Activated CD4-positive, alpha-beta memory T cell treated with anti-CD3 and anti-CD28 coated beads for 36 hours (primary cell): ENCODE data around the gene INPP4A. TPM values are rescaled to one million over a fixed set of nuclear protein-coding genes. Genes with fewer than 3 reads are reported as not detected.
"Not testable (repeated sequence)": the region's sequence is repeated elsewhere in the genome, so short reads cannot be mapped to it uniquely, and the experiment has no call there.

Source experiments
- CTCF ChIA-PET: fragments of 350-600 bp; sonication (Branson Sonifier 250); formaldehyde crosslinking; loops from one replicate; lab custom pipeline; 2021; ENCODE audit warnings: antibody characterized with exemption, inconsistent platforms; lab: Charles Lee
- POLR2A ChIA-PET: fragments of 350-600 bp; sonication (Branson Sonifier 250); formaldehyde crosslinking; loops from one replicate; lab custom pipeline; 2021; ENCODE audit warnings: antibody characterized with exemption; lab: Charles Lee
- DNase-seq: peaks from one replicate; pipeline ENCODE4 v3.0.0-alpha.2; 2020
- H3K27ac Mint-ChIP-seq: one replicate; pipeline ENCODE4 v1.8.0; 2021; ENCODE audit warnings: mixed read lengths
- H3K27me3 Mint-ChIP-seq: one replicate; pipeline ENCODE4 v1.8.0; 2021; ENCODE audit warnings: mixed read lengths
- H3K36me3 Mint-ChIP-seq: one replicate; pipeline ENCODE4 v1.8.0; 2021; ENCODE audit warnings: mixed read lengths
- H3K4me1 Mint-ChIP-seq: one replicate; pipeline ENCODE4 v1.8.0; 2021; ENCODE audit warnings: low read depth, mixed read lengths
- H3K4me3 Mint-ChIP-seq: one replicate; pipeline ENCODE4 v1.8.0; 2021; ENCODE audit warnings: mild to moderate bottlenecking, mixed read lengths
- H3K9me3 Mint-ChIP-seq: one replicate; pipeline ENCODE4 v1.8.0; 2021; ENCODE audit warnings: mixed read lengths
- intact Hi-C: fragments of 100-400 bp; cut with micrococcal nuclease; formaldehyde crosslinking; loops from one replicate; pipeline ENCODE4 v1.15.1; 2023
- total RNA-seq, 2 experiments: library from RNA; stranded (reverse); gene quantifications; one replicate each; pipeline ENCODE4 v1.2.3, GENCODE V29; 2021

The INPP4A gene
- total RNA-seq, 2 experiments from 2014 or later: 40.7 to 42.0 TPM

GRCh38 chr2:98585386-98585785, 140.7 kb downstream of the INPP4A start:
- Mint-ChIP-seq H3K27ac (no peak overlapping the region), H3K4me1 (no peaks in the 10 kb centered on the region), H3K36me3 (peaks cover 13% of the 10 kb centered on the region), H3K27me3 (no peaks in the 10 kb centered on the region), H3K4me3 (no peak overlapping the region), H3K9me3 (no peaks in the 10 kb centered on the region)
- no peak for DNase-seq
- intact Hi-C loops: no loop called here
- ChIA-PET POLR2A (interaction anchor here (0.6 kb wide), 1 partner anchor 825 kb away, joined by 3 read pairs; no protein-coding TSS in a partner anchor), CTCF (interaction anchor here (0.6 to 2.8 kb wide), 5 partner anchors 12 to 847 kb away, joined by 3 to 11 read pairs (median 3); no protein-coding TSS in a partner anchor)

- ChIA-PET CTCF (interaction anchor here (2.8 kb wide), 1 partner anchor 18 kb away, joined by 11 read pairs; no protein-coding TSS in a partner anchor), POLR2A (no interaction called here)
- Mint-ChIP-seq H3K4me1 (no peaks in the 10 kb centered on the region), H3K27me3 (no peaks in the 10 kb centered on the region), H3K27ac (no peak overlapping the region), H3K36me3 (peaks cover 15% of the 10 kb centered on the region), H3K9me3 (no peaks in the 10 kb centered on the region), H3K4me3 (no peak overlapping the region)
- DNase-seq: no peak
- intact Hi-C loops: no loop called here
Observed at GRCh38 chr2:98586551-98587140, 142.0 kb downstream of the INPP4A start.

- peaks cover 24% of the 10 kb centered on the region for H3K36me3 Mint-ChIP-seq
- POLR2A ChIA-PET: no interaction called here
- intact Hi-C loops: no loop called here
- H3K4me1 Mint-ChIP-seq: no peaks in the 10 kb centered on the region
- no peak for DNase-seq
- H3K27me3 Mint-ChIP-seq: no peaks in the 10 kb centered on the region
- no peak overlapping the region for H3K4me3 Mint-ChIP-seq
- H3K27ac Mint-ChIP-seq: no peak overlapping the region
- peaks cover 5% of the 10 kb centered on the region for H3K9me3 Mint-ChIP-seq
- CTCF ChIA-PET: interaction anchor here (1.8 kb wide), 1 partner anchor 20 kb away, joined by 6 read pairs; no protein-coding TSS in a partner anchor
Observed at GRCh38 chr2:98588880-98589431, 144.3 kb downstream of the INPP4A start.

- no peak overlapping the region for H3K4me3 Mint-ChIP-seq
- H3K9me3 Mint-ChIP-seq: peaks cover 7% of the 10 kb centered on the region
- ChIA-PET POLR2A (no interaction called here), CTCF (interaction anchor here (1.8 kb wide), 1 partner anchor 21 kb away, joined by 6 read pairs; no protein-coding TSS in a partner anchor)
- no peaks in the 10 kb centered on the region for H3K4me1 Mint-ChIP-seq
- no peak overlapping the region for H3K27ac Mint-ChIP-seq
- DNase-seq: no peak
- H3K36me3 Mint-ChIP-seq: peaks cover 28% of the 10 kb centered on the region
- no peaks in the 10 kb centered on the region for H3K27me3 Mint-ChIP-seq
- intact Hi-C loops: no loop called here
Observed at GRCh38 chr2:98589489-98589888, 144.8 kb downstream of the INPP4A start.

- H3K27ac Mint-ChIP-seq: no peak overlapping the region
- H3K9me3 Mint-ChIP-seq: peaks cover 9% of the 10 kb centered on the region
- H3K27me3 Mint-ChIP-seq: no peaks in the 10 kb centered on the region
- ChIA-PET CTCF (interaction anchor here (2.7 kb wide), 1 partner anchor 24 kb away, joined by 9 read pairs; no protein-coding TSS in a partner anchor), POLR2A (no interaction called here)
- intact Hi-C loops: no loop called here
- no peaks in the 10 kb centered on the region for H3K4me1 Mint-ChIP-seq
- DNase-seq: no peak
- no peak overlapping the region for H3K4me3 Mint-ChIP-seq
- H3K36me3 Mint-ChIP-seq: peaks cover 33% of the 10 kb centered on the region
Observed at GRCh38 chr2:98592565-98592964, 147.9 kb downstream of the INPP4A start.

- H3K4me3 Mint-ChIP-seq, H3K9me3 Mint-ChIP-seq, CTCF ChIA-PET, H3K4me1 Mint-ChIP-seq, intact Hi-C loops, POLR2A ChIA-PET, H3K27ac Mint-ChIP-seq, H3K27me3 Mint-ChIP-seq, DNase-seq: not testable (repeated sequence)
- H3K36me3 Mint-ChIP-seq: peaks cover 38% of the 10 kb centered on the region
Observed at GRCh38 chr2:98594665-98595064, 150.0 kb downstream of the INPP4A start.

GRCh38 chr2:98598781-98599428, 154.2 kb downstream of the INPP4A start:
- DNase-seq: no peak
- Mint-ChIP-seq H3K9me3 (peaks cover 4% of the 10 kb centered on the region), H3K4me1 (peaks cover 5% of the 10 kb centered on the region), H3K4me3 (no peak overlapping the region), H3K27ac (peak overlapping the region; percentile 15), H3K27me3 (no peaks in the 10 kb centered on the region), H3K36me3 (peaks cover 32% of the 10 kb centered on the region)
- intact Hi-C loops: no loop called here
- CTCF ChIA-PET: interaction anchor here (0.6 kb wide), 1 partner anchor 43 kb away, joined by 5 read pairs; no protein-coding TSS in a partner anchor
- POLR2A ChIA-PET: no interaction called here

GRCh38 chr2:98601532-98602132, 157.0 kb downstream of the INPP4A start:
- H3K27me3 Mint-ChIP-seq: no peaks in the 10 kb centered on the region
- H3K36me3 Mint-ChIP-seq: peaks cover 20% of the 10 kb centered on the region
- no peaks in the 10 kb centered on the region for H3K9me3 Mint-ChIP-seq
- DNase-seq: no peak
- H3K4me1 Mint-ChIP-seq: peaks cover 29% of the 10 kb centered on the region
- CTCF ChIA-PET: interaction anchor here (0.6 to 2.1 kb wide), 3 partner anchors 33 to 189 kb away, joined by 3 to 14 read pairs (median 4); no protein-coding TSS in a partner anchor
- no peak overlapping the region for H3K27ac Mint-ChIP-seq
- H3K4me3 Mint-ChIP-seq: no peak overlapping the region
- POLR2A ChIA-PET: interaction anchor here (0.7 kb wide), 1 partner anchor 195 kb away, joined by 3 read pairs; no protein-coding TSS in a partner anchor
- intact Hi-C loops: loop anchor here (1.0 kb wide), 2 partner anchors 32 to 188 kb away; no protein-coding TSS in a partner anchor

- Mint-ChIP-seq H3K27me3 (no peaks in the 10 kb centered on the region), H3K4me1 (peaks cover 40% of the 10 kb centered on the region), H3K4me3 (no peak overlapping the region), H3K36me3 (peaks cover 11% of the 10 kb centered on the region), H3K9me3 (no peaks in the 10 kb centered on the region), H3K27ac (peak overlapping the region; percentile 53)
- DNase-seq: no peak
- intact Hi-C loops: no loop called here
- POLR2A ChIA-PET: no interaction called here
- CTCF ChIA-PET: interaction anchor here (0.9 to 1.6 kb wide), 4 partner anchors 10 to 192 kb away, joined by 3 to 10 read pairs (median 3); no protein-coding TSS in a partner anchor
Observed at GRCh38 chr2:98604547-98604946, 159.9 kb downstream of the INPP4A start.

- ChIA-PET POLR2A (no interaction called here), CTCF (interaction anchor here (0.9 to 1.6 kb wide), 4 partner anchors 10 to 192 kb away, joined by 3 to 10 read pairs (median 4); no protein-coding TSS in a partner anchor)
- Mint-ChIP-seq H3K27me3 (no peaks in the 10 kb centered on the region), H3K4me1 (peaks cover 45% of the 10 kb centered on the region), H3K9me3 (no peaks in the 10 kb centered on the region), H3K4me3 (no peak overlapping the region), H3K36me3 (peaks cover 11% of the 10 kb centered on the region), H3K27ac (peak overlapping the region; percentile 53)
- intact Hi-C loops: no loop called here
- no peak for DNase-seq
Observed at GRCh38 chr2:98605076-98605475, 160.4 kb downstream of the INPP4A start.

- H3K9me3 Mint-ChIP-seq: no peaks in the 10 kb centered on the region
- peaks cover 22% of the 10 kb centered on the region for H3K36me3 Mint-ChIP-seq
- no peak overlapping the region for H3K4me3 Mint-ChIP-seq
- no peak for DNase-seq
- H3K27ac Mint-ChIP-seq: peak overlapping the region; percentile 35
- intact Hi-C loops: no loop called here
- ChIA-PET POLR2A (no interaction called here), CTCF (interaction anchor here (0.8 to 2.1 kb wide), 5 partner anchors 34 to 230 kb away, joined by 3 to 6 read pairs (median 3); no protein-coding TSS in a partner anchor)
- peaks cover 59% of the 10 kb centered on the region for H3K4me1 Mint-ChIP-seq
- H3K27me3 Mint-ChIP-seq: no peaks in the 10 kb centered on the region
Observed at GRCh38 chr2:98606431-98606830, 161.8 kb downstream of the INPP4A start.
